Neutrophil (primary cell): ENCODE results near the gene CLNK.

ENCODE experiments used
- H3K27ac ChIP-seq: fragments of 200-600 bp; sonication (generic); 2 replicates; pipeline ENCODE4 v1.5.1; 2016; ENCODE audit warnings: mild to moderate bottlenecking, moderate library complexity
- H3K27me3 ChIP-seq: fragments of 200-600 bp; sonication (generic); 2 replicates; pipeline ENCODE4 v1.6.0; 2016; ENCODE audit warnings: mild to moderate bottlenecking
- H3K36me3 ChIP-seq: fragments of 200-600 bp; sonication (generic); 2 replicates; pipeline ENCODE4 v1.5.1; 2017
- H3K4me1 ChIP-seq, 2 experiments: fragments of 200-600 bp in 1 of 2; sonication (generic) in 1 of 2; 1 replicate in 1 of 2; 2 replicates in 1 of 2; pipeline versions ENCODE4 v1.5.1 to v1.6.1; 2013 to 2016; ENCODE audit warnings: low read depth in 1 of 2, low read length in 1 of 2, mild to moderate bottlenecking in 1 of 2, moderate library complexity in 1 of 2; ENCODE audit not compliant: control insufficient read depth in 1 of 2, insufficient read depth in 1 of 2
- H3K4me3 ChIP-seq, 2 experiments: fragments of 200-600 bp in 1 of 2; sonication (generic) in 1 of 2; 1 replicate in 1 of 2; 2 replicates in 1 of 2; pipeline ENCODE4 v1.5.1; 2013 to 2016; ENCODE audit warnings: low read depth in 1 of 2, low read length in 1 of 2, mild to moderate bottlenecking in 1 of 2, moderate library complexity in 1 of 2
- H3K9me3 ChIP-seq: fragments of 200-600 bp; sonication (generic); 2 replicates; pipeline ENCODE4 v1.5.1; 2016
- CTCF ChIP-seq: fragments of 200-600 bp; sonication (generic); IDR thresholded peaks from 2 replicates; pipeline ENCODE4 v1.5.1; 2016; ENCODE audit warnings: antibody characterized with exemption

Gene CLNK

DNA sequence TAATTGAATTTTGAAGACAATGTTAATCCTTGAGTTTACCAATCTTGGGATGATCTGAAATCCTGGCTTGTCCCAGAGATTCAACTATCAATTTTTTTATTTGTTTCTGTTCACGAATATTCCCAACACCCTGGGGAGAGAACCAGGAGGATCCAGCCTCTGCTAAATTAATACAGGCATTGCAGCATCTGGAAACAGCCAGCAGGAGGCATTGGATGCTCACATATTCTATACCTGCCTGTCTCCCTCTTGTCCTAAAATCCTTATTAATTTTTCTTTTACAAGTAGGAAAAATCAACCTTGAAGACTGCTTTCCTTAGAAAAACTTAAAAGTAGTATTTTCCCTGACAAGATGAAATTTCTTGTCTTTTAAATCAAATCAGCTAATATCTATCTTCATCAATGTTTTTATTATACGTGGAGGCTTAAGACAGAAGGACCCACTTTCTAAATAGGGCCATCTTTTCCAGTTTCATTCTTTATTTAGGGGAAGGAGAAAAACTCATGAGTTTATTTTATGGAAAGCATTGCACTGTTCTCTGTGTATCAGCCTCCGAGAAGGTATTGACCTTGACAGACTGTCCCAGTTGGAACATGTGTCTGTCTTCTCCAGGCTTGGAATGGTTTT lies 102.4 kb downstream of the CLNK start:
- Histone ChIP-seq H3K27ac (no peak overlapping the region), H3K4me3 (no peak overlapping the region), H3K9me3 (no peaks in the 10 kb centered on the region), H3K36me3 (no peaks in the 10 kb centered on the region), H3K4me1 (peaks cover 9 to 14% of the 10 kb centered on the region in 2 experiments), H3K27me3 (no peaks in the 10 kb centered on the region)
- no peak for TF ChIP-seq CTCF

DNA sequence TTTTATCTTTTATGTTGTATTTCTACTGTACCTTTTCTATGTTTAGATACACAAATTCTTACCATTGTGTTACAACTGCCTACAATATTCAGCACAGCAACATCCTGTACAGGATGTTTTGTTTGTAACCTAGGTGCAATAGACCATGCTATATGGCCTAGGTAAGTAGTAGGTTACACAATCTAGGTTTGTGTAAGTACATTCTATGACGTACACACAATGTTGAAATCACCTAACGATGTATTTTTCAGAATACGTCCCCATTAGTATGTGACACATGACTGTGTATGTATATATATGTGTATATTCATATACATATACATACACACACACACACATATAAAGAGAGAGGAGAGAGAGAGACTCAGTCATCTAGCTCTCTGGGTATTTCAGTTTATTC lies 103.5 kb downstream of the CLNK start:
- no peaks in the 10 kb centered on the region for H3K36me3 ChIP-seq
- no peaks in the 10 kb centered on the region for H3K9me3 ChIP-seq
- no peak overlapping the region for H3K4me3 ChIP-seq
- no peaks in the 10 kb centered on the region for H3K27me3 ChIP-seq
- no peak overlapping the region for H3K27ac ChIP-seq
- no peak for TF ChIP-seq CTCF
- peaks cover 9 to 14% of the 10 kb centered on the region in 2 experiments for H3K4me1 ChIP-seq

GRCh38 chr4:10579648-10580047 lies 104.9 kb downstream of the CLNK start:
- no peak for TF ChIP-seq CTCF
- H3K36me3 ChIP-seq, result no peaks in the 10 kb centered on the region
- peaks cover 8 to 14% of the 10 kb centered on the region in 2 experiments for H3K4me1 ChIP-seq
- no peak overlapping the region for H3K4me3 ChIP-seq
- no peaks in the 10 kb centered on the region for H3K9me3 ChIP-seq
- no peaks in the 10 kb centered on the region for H3K27me3 ChIP-seq
- H3K27ac ChIP-seq, result no peak overlapping the region

DNA sequence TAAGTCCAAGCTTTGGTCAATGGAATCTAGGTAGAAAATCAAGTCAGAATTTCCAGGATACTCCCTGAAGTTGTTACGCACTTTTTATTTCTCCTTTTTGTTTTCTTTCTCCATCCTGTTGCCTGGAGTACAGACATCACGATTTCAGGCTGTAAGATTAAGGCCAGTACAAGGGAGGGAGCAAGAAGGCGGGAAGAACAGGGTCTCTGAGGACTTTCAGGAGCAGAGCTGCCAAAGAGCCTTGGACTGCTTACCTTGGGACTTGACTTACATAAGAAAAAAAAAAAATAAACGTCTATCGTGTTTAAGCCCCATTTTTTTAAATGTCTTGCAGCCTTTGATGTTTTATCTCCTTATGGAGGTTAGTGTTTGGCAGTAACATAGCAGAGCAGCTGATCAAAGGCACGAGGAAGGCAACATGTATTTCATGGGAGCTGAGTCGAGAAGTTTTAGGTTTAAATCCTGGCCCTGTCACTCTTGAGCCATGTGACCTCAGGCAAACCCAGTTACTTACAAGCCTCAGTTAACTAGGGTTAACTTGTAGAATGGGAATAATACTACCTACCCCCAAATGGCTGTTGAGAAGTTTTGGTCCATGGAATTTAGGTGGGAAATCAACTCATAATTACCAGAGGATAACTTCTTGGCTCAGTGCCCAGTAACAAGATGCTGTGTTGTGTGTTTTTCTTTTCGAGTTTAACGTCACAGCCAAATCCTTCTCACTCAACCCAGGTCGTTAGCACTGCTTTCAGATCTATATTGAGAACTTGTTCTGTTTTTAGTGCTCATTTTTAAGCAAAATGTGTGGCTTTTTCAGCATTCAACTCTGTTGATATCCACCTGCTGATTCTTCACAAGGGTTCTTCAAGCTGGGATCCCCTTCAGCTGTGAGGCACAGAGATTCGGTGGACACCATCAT lies 106.8 kb downstream of the CLNK start:
- H3K36me3 ChIP-seq, result no peaks in the 10 kb centered on the region
- H3K9me3 ChIP-seq, result no peaks in the 10 kb centered on the region
- H3K27ac ChIP-seq, result no peak overlapping the region
- H3K27me3 ChIP-seq, result no peaks in the 10 kb centered on the region
- peaks cover 7 to 10% of the 10 kb centered on the region in 2 experiments for H3K4me1 ChIP-seq
- no peak for TF ChIP-seq CTCF
- H3K4me3 ChIP-seq, result no peak overlapping the region

DNA sequence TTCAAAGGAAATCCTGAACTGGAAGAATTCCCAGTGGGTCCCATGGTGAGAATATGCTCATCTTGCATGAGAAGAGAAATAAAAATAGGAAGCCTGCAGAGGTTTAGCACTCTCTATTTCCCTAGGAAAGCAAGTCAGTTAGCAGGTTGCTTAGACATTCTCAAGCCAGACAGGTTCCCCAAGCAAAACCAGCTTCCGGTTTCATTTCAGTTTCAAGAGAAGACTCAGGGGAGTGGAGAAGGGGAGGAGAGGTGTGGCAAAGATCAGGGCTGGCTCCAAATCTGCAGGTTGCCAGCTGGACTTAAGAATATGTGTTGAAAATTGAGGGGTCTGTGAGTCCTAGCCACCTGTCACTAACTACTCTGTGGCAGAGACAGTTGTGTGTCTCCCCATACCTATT lies 107.5 kb downstream of the CLNK start:
- no peak overlapping the region for H3K27ac ChIP-seq
- H3K9me3 ChIP-seq, result no peaks in the 10 kb centered on the region
- no peaks in the 10 kb centered on the region for H3K36me3 ChIP-seq
- H3K4me1 ChIP-seq, result peaks cover 7 to 10% of the 10 kb centered on the region in 2 experiments
- TF ChIP-seq CTCF, result no peak
- no peak overlapping the region for H3K4me3 ChIP-seq
- no peaks in the 10 kb centered on the region for H3K27me3 ChIP-seq
